NCI-H748 (cell line): ENCODE data around the gene IP6K3.

Experiments used
- DNase-seq: peaks from one replicate; lab custom pipeline; 2025; ENCODE audit not compliant: unreplicated experiment; lab: John Stamatoyannopoulos, UW

Gene IP6K3

GRCh38 chr6:33759887-33760629, 13.4 kb upstream of the IP6K3 start:
- no peak for DNase-seq

- peak; percentile 27 for DNase-seq
These were observed 12.1 kb upstream of the IP6K3 start for GRCh38 chr6:33758815-33759216.

- DNase-seq = no peak
These were observed 11.2 kb upstream of the IP6K3 start for GRCh38 chr6:33757906-33758305.

GRCh38 chr6:33757113-33757512, 10.4 kb upstream of the IP6K3 start:
- peak; percentile 21 for DNase-seq

GRCh38 chr6:33756211-33756954, 9.7 kb upstream of the IP6K3 start:
- no peak for DNase-seq

GRCh38 chr6:33755070-33755869, 8.6 kb upstream of the IP6K3 start:
- DNase-seq = peak; percentile 63

- peak; percentile 32 for DNase-seq
These were observed 7.5 kb upstream of the IP6K3 start for GRCh38 chr6:33754222-33754621.

- DNase-seq = no peak
These were observed 5.9 kb upstream of the IP6K3 start for GRCh38 chr6:33752646-33753015.

GRCh38 chr6:33751771-33752645, 5.3 kb upstream of the IP6K3 start:
- peak; percentile 91 for DNase-seq

- no peak for DNase-seq
These were observed 3.7 kb upstream of the IP6K3 start for GRCh38 chr6:33750244-33750991.

GRCh38 chr6:33749401-33749800, 2.7 kb upstream of the IP6K3 start:
- DNase-seq = no peak

- no peak for DNase-seq
These were observed 2.1 kb upstream of the IP6K3 start for GRCh38 chr6:33748841-33749240.

GRCh38 chr6:33747823-33748222, 1.1 kb upstream of the IP6K3 start:
- DNase-seq = no peak

- no peak for DNase-seq
These were observed 587 bp downstream of the IP6K3 start for GRCh38 chr6:33746036-33746600.

- DNase-seq = no peak
These were observed 1.2 kb downstream of the IP6K3 start for GRCh38 chr6:33745548-33745947.

- DNase-seq = peak; percentile 34
These were observed 1.7 kb downstream of the IP6K3 start for GRCh38 chr6:33744895-33745546.

- DNase-seq = peak; percentile 81
These were observed 2.5 kb downstream of the IP6K3 start for GRCh38 chr6:33744001-33744848.

- no peak for DNase-seq
These were observed 3.9 kb downstream of the IP6K3 start for GRCh38 chr6:33742837-33743236.
